Measurements from ENCODE around the gene DCT.

DCT gene

DNA sequence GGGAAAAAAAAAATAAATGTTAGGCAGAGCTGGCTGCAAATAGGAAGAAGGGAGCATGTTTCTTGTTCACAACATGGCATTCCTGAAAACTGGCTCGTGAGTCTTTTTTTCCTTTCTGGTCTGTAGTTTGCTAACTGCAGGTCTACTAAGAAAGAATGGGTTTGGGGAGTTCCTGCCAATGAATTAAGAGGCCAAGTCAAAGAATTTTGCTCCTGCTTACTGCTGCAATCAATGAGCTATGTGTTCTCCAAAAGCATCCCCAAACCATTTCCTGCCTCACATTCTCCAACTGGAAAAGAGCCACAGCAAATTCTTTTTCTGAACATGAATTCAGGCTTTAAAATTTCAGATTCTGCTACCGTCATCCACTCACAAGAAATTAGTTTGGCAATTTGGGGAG is 88.6 kb downstream of the DCT start:
- no peak for DNase-seq

DNA sequence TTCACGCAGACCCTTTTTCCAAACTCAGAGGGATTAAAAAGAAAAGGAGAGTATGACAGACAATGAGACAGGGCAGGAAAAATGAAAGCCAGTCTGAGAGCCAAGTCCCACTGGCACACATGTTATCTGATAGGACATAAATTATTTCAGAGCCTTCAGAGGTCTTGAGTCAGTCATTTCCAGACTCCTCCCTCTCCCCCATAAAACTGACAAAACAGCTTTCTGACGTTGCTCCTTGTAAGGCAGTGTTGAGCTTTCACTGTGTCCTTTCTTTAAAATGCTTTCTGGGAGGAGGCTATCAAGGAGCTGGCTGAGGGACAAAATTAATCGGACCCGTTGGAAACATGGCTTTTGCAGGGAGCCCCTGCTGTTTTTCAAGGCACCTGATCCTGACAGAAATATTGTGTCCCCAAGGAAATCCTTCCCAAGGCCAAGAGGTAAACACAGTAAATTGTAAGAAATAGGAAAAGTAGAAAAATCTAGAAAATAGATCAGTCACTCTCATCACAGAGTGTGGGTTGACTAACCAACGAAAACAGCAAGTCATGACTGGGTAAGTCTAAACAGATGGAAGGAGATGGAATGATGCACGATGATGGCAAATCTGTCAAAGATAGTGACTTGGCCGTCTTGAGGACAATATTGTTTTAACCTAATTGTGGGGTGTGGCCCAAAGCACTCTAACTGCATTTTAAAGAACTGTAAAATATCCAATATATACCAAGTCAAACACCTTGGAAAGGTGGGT is 89.7 kb downstream of the DCT start:
- no peak for DNase-seq

DNA sequence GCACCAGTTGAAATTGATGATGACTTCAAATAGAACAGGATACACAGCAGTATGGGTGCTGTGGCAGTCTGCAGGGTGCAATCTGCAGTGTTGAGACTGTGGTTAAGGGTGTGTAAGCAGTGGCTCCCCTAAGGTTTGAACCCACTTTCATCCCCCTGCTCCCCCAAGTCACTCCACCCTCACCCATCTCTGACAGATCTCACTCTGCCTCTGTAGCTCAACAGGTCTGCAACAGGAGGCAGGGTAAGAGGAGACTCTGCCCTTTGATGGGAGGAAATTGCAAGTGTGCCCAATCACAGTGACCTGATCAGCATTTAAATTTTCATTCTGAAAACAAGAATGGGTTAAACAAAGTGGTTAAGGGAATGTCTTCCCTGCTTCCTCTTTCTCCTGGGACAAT is 92.4 kb downstream of the DCT start:
- no peak for DNase-seq

Data from NCI-H526 (cell line).